ENCODE results near the gene NDE1.

GRCh38 chr16:15617901-15618300 is 32.1 kb upstream of the NDE1 start:
- no peak for TF ChIP-seq CTCF (IDR thresholded peaks at IDR 0.05)
- TF ChIP-seq POLR2A (IDR thresholded peaks at IDR 0.05): no peak
- TF ChIP-seq EP300 (IDR thresholded peaks at IDR 0.05): no peak
